GM19395 (cell line): ENCODE measurements around the gene DDI2.
"Not testable (repeated sequence)": the region's sequence is repeated elsewhere in the genome, so short reads cannot be mapped to it uniquely, and the experiment has no call there.

ENCODE experiments used
- ATAC-seq: cut with Tn5 transposase; IDR thresholded peaks from one replicate; pipeline ENCODE4 v1.9.1; 2021; ENCODE audit warnings: mild to moderate bottlenecking, moderate library complexity; ENCODE audit not compliant: unreplicated experiment

DDI2 gene

GRCh38 chr1:15617173-15618076 lies at the start of gene DDI2:
Gene DDI2, plus strand, starts transcription at chr1:15617458. Its CDS starts 213 bp downstream, at chr1:15617671.
- ATAC-seq, result peak; percentile 64

DNA sequence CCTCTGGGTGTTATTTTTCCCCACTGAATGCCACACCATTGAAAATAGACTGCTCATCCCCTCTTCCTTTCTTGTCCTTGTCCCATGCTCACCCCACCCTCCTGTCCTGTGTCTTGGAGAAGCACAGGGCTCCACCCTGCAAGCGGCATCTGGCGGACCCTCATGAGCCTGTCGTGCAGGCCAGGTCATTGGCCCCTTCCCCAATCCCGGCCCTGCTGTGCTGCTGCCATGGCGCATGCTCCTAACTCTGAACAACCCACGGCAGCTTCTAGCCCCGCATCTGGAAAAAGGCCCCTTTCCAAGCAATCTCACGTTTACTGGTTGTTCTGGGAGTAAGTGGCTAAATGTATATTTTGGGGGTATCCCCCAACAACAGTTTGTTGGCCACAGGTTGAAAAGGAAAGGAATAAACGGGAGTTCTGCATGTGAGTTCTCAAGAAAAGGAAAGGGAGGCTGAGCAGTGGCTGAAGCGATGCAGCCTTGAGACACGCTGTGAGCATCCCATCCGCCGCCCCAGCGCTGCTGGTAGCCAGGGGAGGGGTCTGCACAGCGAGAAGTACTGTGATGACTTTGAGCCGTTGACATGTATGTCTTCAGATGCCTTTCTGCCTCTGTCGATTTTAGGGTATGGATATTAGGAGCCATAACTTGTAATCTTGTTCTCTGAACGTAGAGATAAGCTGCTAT lies 48.7 kb upstream of the DDI2 start:
- no peak for ATAC-seq

DNA sequence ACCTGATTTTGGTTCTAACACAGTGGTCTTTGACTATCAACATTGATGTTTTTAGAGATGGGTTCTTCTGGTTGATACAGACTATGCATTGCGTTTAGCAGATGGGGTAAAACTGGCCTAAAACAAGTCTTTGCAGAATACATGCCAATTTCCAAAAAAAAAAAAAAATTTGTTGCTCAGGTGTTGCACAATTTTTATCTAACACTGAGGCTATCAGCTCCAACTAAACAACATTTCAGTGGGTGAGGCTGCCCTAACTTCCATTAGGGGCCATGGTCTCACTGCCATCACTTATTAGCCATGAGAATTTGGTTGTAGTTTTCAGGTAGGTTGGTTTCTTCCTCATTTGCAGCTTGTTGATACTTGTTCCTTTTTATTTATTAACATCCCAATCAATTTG lies 46.4 kb upstream of the DDI2 start:
- ATAC-seq, result no peak

- ATAC-seq, result no peak
Observed at GRCh38 chr1:15571266-15571665, 46.0 kb upstream of the DDI2 start.

GRCh38 chr1:15573477-15573876 lies 43.8 kb upstream of the DDI2 start:
- no peak for ATAC-seq

DNA sequence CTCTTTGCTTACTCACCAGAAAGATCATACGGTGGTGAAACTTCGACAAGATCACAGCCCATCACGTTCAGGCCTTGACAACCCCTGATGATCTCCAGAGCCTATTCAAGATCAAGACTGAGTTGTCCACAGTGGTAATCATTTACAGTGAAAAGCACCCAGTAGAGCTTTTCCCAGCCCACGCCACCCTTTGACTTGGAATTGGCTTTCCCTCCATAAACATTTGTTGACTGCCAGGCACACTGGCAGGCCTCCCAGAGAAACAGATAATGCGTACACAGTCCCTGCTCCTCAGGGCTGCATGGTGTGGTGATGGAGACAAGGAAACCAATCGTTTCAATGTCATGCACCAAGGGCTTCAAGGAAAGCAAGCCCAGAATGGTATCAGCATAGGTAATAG lies 42.5 kb upstream of the DDI2 start:
- no peak for ATAC-seq

- ATAC-seq, result no peak
Observed at GRCh38 chr1:15575549-15576150, 41.6 kb upstream of the DDI2 start.

DNA sequence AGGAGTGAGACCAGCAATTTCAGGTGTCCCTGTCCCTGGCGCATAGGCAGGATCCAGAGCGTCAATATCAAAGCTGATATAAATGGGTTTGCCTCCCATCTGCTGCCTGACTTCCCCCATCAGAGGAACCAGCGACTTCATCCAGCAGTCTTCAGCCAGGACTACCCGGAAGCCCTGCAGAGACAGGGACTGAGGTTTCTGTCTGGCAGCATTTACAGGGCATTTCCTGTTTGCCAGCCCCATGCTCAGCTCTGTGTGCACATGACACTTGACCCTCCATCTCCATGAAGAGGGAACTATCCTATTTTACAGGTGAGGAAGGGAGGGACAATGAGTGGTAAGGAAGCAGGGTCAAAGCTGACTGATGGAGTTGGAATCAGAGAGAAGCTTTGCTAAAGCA lies 39.6 kb upstream of the DDI2 start:
- no peak for ATAC-seq

DNA sequence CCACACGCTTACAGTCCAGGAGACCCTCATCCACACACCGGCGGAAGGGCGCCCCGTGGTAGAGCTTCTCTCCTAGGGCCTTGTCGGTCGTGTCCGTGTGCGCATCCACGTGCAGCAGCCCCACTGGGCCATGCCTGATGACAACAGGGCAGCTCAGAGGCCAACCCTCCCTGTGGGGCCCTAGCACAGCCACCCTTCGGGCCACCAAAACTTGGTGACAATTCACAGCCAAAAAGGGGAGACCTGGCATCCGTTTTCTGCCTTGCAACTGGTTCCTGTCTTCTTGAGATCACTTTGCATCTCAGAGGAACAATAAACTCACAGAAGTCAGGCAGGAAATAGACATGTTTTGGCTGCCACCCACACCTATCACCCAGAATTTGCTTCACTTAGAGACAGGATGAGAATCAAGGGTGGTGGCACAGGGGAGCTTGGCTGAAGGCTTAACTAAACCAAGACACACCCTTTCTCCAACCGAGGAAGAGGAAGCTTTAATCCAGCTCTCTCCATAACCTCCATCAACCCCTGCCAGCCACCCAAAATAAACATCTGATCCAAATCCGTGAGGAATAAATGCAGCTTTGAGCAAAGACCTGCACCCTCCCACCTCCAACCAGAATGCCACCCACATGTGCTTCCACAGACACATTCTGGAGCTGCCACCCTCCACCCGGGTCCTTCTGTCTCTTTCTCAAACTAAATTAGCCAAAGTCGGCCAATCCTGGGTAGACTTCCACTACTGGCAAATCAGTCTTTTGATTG lies 38.2 kb upstream of the DDI2 start:
- ATAC-seq, result no peak

DNA sequence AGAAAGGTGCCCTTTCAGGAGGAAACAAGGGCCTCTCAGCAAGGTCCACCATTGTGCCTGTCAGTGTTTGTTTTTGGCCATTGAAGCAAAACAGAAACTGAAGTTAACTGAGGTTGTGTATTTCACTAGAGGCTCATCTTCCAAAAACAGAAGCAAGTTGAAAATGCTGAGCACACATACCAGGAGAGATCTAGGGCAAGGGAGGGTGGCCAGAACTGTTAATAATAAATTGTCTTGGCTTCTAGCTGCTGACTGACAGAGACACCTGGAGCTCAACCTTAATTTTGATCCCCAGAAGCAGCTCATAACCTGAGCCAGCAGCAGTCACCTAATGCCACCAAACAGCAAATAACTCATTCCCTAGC lies 37.6 kb upstream of the DDI2 start:
- ATAC-seq, result no peak

DNA sequence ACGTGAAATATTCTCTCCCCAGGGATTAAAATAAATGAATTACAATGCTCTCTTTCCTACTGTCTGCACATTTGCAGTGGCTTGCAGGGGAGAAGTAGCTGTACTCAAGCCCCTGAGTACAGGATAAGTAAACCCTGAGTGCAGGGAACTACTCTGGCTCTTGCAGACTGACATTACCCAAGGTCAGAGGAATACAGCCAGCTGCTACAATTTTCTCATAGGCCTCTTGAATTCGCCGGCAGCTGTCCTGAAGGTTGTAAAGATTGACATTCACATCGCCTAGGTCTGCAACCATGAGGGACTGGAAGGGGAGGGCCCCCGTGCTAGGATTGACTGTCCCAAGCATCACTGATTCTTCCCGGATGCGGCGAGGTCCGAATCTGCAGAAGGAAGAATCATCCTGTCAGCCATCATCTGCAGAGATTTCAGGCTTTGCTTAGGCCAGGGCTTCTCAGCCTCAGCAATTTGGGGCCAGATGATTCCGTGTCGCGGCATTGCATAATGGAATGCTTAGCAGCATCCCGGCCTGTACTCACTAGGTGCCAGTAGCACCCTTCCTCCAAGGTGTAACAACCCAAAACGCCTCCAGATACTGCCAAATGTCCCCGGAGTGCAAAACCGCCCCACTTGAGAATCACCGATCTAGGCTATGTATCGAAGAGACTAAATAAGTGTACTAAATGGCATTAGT lies 34.1 kb upstream of the DDI2 start:
- no peak for ATAC-seq

DNA sequence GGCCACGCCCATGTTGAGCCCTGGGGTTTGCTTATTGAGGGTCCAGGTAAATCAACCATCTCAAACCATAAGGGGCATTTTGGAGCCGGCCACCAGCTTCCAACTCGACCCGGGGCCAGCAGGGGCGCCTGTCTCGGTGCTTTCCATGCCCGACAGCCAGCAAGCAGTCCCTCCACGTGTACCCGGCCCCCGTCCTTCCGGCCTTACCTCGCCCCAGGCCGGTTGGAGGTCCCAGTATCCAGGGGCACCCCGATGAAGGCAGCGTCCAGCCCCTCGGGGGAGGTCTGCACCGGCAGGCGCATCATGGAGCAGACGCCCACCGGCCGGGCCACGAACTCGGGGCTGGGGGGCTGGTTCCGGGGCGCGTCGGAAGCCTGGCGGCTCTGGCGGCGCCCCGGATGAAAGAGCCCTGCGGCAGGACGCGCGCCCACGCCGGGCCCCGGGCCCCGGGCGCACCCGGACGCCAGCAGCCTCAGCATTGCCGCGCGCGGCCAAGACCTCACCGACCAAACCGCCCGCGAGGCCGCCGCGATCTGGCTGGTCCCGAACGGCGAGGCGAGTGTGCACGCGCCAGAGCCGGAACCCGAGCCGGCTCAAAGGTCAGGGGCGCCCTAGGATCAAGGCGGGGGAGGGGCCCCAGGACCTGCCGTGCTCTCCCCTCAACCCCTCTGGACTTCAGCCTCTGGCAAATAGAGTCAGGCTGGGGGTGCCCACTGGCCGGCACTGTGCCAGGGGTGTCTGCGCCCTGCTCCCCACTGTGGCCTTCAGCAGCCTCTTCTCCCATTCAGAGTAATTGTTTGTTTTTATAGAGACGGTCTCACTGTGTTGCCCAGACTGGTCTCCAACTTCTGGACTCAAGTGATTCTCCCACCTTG lies 32.5 kb upstream of the DDI2 start, which contains the start of gene AGMAT:
Gene AGMAT (minus strand): TSS at position 563 of the 875 bp plus-strand sequence. CDS start 84 bp downstream, at position 479.
- ATAC-seq, result peak; percentile 66

DNA sequence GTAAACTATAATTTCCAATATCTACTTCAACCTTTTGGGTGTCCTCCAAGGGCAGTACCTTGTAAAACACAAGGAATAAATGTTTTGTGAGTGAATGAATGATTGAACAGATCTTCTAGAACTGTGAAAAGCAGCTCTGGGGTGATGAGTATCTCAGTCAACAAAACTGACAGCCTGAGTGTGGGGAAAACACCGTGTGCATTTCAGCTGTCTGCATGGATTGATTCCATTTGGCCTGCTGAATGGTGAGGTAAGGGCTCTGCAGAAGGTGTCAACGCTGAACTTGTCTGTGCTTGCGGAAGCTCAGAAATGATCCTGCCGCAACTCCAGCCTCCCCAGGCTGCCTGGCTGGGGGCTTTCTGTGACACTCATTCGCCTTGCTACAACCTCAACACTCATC lies 25.0 kb upstream of the DDI2 start:
- no peak for ATAC-seq

GRCh38 chr1:15595809-15596617 lies 21.2 kb upstream of the DDI2 start:
- no peak for ATAC-seq

GRCh38 chr1:15598436-15598835 lies 18.8 kb upstream of the DDI2 start:
- ATAC-seq, result no peak

GRCh38 chr1:15603050-15603965 lies 13.9 kb upstream of the DDI2 start:
- ATAC-seq, result peak; percentile 88

- not testable (repeated sequence) for ATAC-seq
Observed at GRCh38 chr1:15603966-15604282, 13.3 kb upstream of the DDI2 start.

GRCh38 chr1:15604400-15604799 lies 12.9 kb upstream of the DDI2 start:
- ATAC-seq, result not testable (repeated sequence)
